HepG2 (cell line): ENCODE data around the gene MADD. TPM values are rescaled to one million over a fixed set of nuclear protein-coding genes. Genes with fewer than 3 reads are reported as not detected.

ENCODE experiments used
- ATAC-seq: fragments of 200-7000 bp; cut with Tn5 transposase; 3 replicates; pipeline ENCODE4 v1.9.1; 2020; ENCODE audit warnings: mild to moderate bottlenecking, moderate library complexity
- BruUV-seq: library from RNA; stranded (reverse); fragments of 400-500 nt; replicated peaks from 2 replicates; lab custom pipeline; 2021; lab: Mats Ljungman, UMichigan
- CTCF ChIA-PET: fragments of 300-600 bp; formaldehyde crosslinking; extraction: SDS; loops from one replicate; lab custom pipeline; 2021; ENCODE audit warnings: low total read pairs, inconsistent platforms, low intra/inter-chr PET ratio; lab: Yijun Ruan, JAX
- POLR2A ChIA-PET: fragments of 350-600 bp; sonication (Branson Sonifier 250); formaldehyde crosslinking; loops from one replicate; lab custom pipeline; 2020; ENCODE audit warnings: antibody characterized with exemption, inconsistent platforms; lab: Yijun Ruan, JAX
- DNase-seq: peaks from one replicate; pipeline ENCODE4 v3.0.0-alpha.2; 2015; ENCODE audit warnings: low spot score
- FAIRE-seq: peaks from 3 replicates; lab custom pipeline; 2011; peaks lifted over from hg19 to GRCh38; lab: Jason Lieb, UNC
- H2AFZ ChIP-seq: one replicate; pipeline ENCODE4 v1.6.1; 2011; ENCODE audit warnings: low read length, inconsistent platforms
- H3K27ac ChIP-seq: fragments of 300-600 bp; 3 replicates; pipeline ENCODE4 v1.8.0; 2011; ENCODE audit warnings: mixed run types, mild to moderate bottlenecking, mixed read lengths, low read length, inconsistent platforms; ENCODE audit not compliant: insufficient read depth; ENCODE audit errors: extremely low read length
- H3K27me3 ChIP-seq, 2 experiments: fragments of 200-600 bp in 1 of 2; 2 replicates in 1 of 2; 3 replicates in 1 of 2; pipeline versions ENCODE4 v1.6.0 to v1.8.0; 2011; ENCODE audit warnings: low read length in 2 of 2, mild to moderate bottlenecking in 2 of 2, moderate library complexity in 2 of 2, inconsistent platforms in 1 of 2; ENCODE audit not compliant: insufficient read depth in 2 of 2, control insufficient read depth in 1 of 2
- H3K36me3 ChIP-seq, 2 experiments: fragments of 200-600 bp in 1 of 2; replicated peaks in 1 of 2; 2 replicates in 1 of 2; 3 replicates in 1 of 2; pipeline versions ENCODE4 v1.5.1 to v1.8.0; 2011; ENCODE audit warnings: low read length in 2 of 2, inconsistent platforms in 1 of 2; ENCODE audit not compliant: insufficient read depth in 2 of 2, control insufficient read depth in 1 of 2
- H3K4me1 ChIP-seq: 2 replicates; pipeline ENCODE4 v1.5.1; 2012; ENCODE audit warnings: low read length, inconsistent platforms; ENCODE audit not compliant: insufficient read depth
- H3K4me2 ChIP-seq: 2 replicates; pipeline ENCODE4 v1.6.0; 2011; ENCODE audit warnings: low read depth, low read length, inconsistent platforms
- H3K4me3 ChIP-seq, 3 experiments: fragments of 200-600 bp in 1 of 3; sonication (generic), shearing (Covaris generic) in 1 of 3; replicated peaks in 1 of 3; 2 replicates each; pipeline ENCODE4 v1.5.1; 2011 to 2016; ENCODE audit warnings: low read length in 3 of 3, inconsistent platforms in 2 of 3, low read depth in 2 of 3, mild to moderate bottlenecking in 2 of 3, control low read depth in 1 of 3, mixed read lengths in 1 of 3; ENCODE audit not compliant: insufficient read depth in 1 of 3
- H3K79me2 ChIP-seq: one replicate; pipeline ENCODE4 v1.6.1; 2011; ENCODE audit warnings: low read length, inconsistent platforms; ENCODE audit not compliant: insufficient read depth
- H3K9ac ChIP-seq: 2 replicates; pipeline ENCODE4 v1.6.0; 2011; ENCODE audit warnings: mild to moderate bottlenecking, low read depth, low read length, inconsistent platforms; ENCODE audit not compliant: insufficient read depth
- H3K9me3 ChIP-seq: 2 replicates; pipeline ENCODE4 v1.5.1; 2012; ENCODE audit warnings: mild to moderate bottlenecking, low read length
- H4K20me1 ChIP-seq: 2 replicates; pipeline ENCODE4 v1.6.0; 2011; ENCODE audit warnings: inconsistent platforms, mild to moderate bottlenecking, low read length, moderate library complexity; ENCODE audit not compliant: insufficient read depth
- BORCS8-MEF2B ChIP-seq: sonication (generic); formaldehyde crosslinking; IDR thresholded peaks from 2 replicates; pipeline ENCODE4 v1.8.0; 2022; ENCODE audit warnings: mild to moderate bottlenecking, missing genetic modification reagents
- GATA4 ChIP-seq: sonication (generic); IDR thresholded peaks from 2 replicates; pipeline ENCODE4 v1.6.1; 2016; ENCODE audit warnings: antibody characterized with exemption, low read depth, borderline replicate concordance
- KDM5B ChIP-seq: sonication (generic); formaldehyde crosslinking; IDR thresholded peaks from 2 replicates; pipeline ENCODE4 v1.4.0; 2020; ENCODE audit warnings: missing genetic modification reagents, mild to moderate bottlenecking, borderline replicate concordance
- SALL2 ChIP-seq: sonication (generic); formaldehyde crosslinking; IDR thresholded peaks from 2 replicates; pipeline ENCODE4 v1.8.1; 2023; ENCODE audit warnings: mild to moderate bottlenecking, missing genetic modification reagents, inconsistent platforms
- ZC3H13 ChIP-seq: sonication (generic); formaldehyde crosslinking; IDR thresholded peaks from 2 replicates; pipeline ENCODE4 v1.8.1; 2023; ENCODE audit warnings: mild to moderate bottlenecking, missing genetic modification reagents, moderate library complexity
- ZFX ChIP-seq: sonication (generic); formaldehyde crosslinking; IDR thresholded peaks from 2 replicates; pipeline ENCODE4 v1.4.0; 2020; ENCODE audit warnings: mild to moderate bottlenecking, low read depth, missing genetic modification reagents, moderate library complexity
- ZNF431 ChIP-seq: sonication (generic); formaldehyde crosslinking; IDR thresholded peaks from 2 replicates; pipeline ENCODE4 v1.9.0; 2022; ENCODE audit warnings: missing genetic modification reagents, low read depth, mild to moderate bottlenecking, borderline replicate concordance
- ZNF451 ChIP-seq: sonication (generic); formaldehyde crosslinking; IDR thresholded peaks from 2 replicates; pipeline ENCODE4 v1.5.0; 2020; ENCODE audit warnings: mild to moderate bottlenecking, missing genetic modification reagents
- ZNF556 ChIP-seq: sonication (generic); formaldehyde crosslinking; IDR thresholded peaks from 2 replicates; pipeline ENCODE4 v1.4.0; 2020; ENCODE audit warnings: mild to moderate bottlenecking, missing genetic modification reagents, borderline replicate concordance
- ZNF788 ChIP-seq: sonication (generic); formaldehyde crosslinking; IDR thresholded peaks from 2 replicates; pipeline ENCODE4 v1.5.0; 2020; ENCODE audit warnings: mild to moderate bottlenecking, missing genetic modification reagents, borderline replicate concordance
- WGBS: methylation state at CpG from one replicate; pipeline ENCODE4 v1.1.6; 2017; ENCODE audit warnings: low lambda C conversion rate; 5-methylcytosine and 5-hydroxymethylcytosine counted together
- in situ Hi-C: cut with HindIII; loops from 2 replicates; pipeline ENCODE4 v1.10.0; 2017; ENCODE audit warnings: low pct_unique_long_range_greater_than_20kb; ENCODE audit not compliant: extremely low pct_ligation_motif_present
- intact Hi-C: fragments of 100-400 bp; cut with micrococcal nuclease; formaldehyde crosslinking; loops from one replicate; pipeline ENCODE4 v1.10.0; 2022; ENCODE audit not compliant: unreplicated experiment
- polyA plus RNA-seq, 8 experiments: library from polyadenylated mRNA; depleted of rRNA in 3 of 8; stranded (reverse) in 7 of 8; unstranded in 1 of 8; fragments of >200 nt; fragmentation: Illumina TruSeq in 4 of 8; extraction: Trizol in 4 of 8; gene quantifications; 2 replicates each; pipeline versions ENCODE4 v1.2.1 to v1.2.3, GENCODE V29; 2011 to 2016; ENCODE audit warnings: low read depth in 4 of 8, missing spikeins in 1 of 8, mixed read lengths in 1 of 8; ENCODE audit not compliant: insufficient read depth in 1 of 8
- total RNA-seq, 5 experiments: library from RNA; depleted of rRNA; stranded (reverse); fragments of >200 nt; fragmentation: Illumina TruSeq; extraction: Trizol; gene quantifications; 2 replicates each; pipeline ENCODE4 v1.2.3, GENCODE V29; 2016; ENCODE audit warnings: low read depth in 1 of 5
- TF ChIP-seq, protein P1 (sequence below): sonication (generic); formaldehyde crosslinking; IDR thresholded peaks from 2 replicates; pipeline ENCODE4 v1.5.1; 2020; ENCODE audit warnings: missing genetic modification reagents, mild to moderate bottlenecking, borderline replicate concordance
- TF ChIP-seq, protein P2 (sequence below): sonication (generic); formaldehyde crosslinking; IDR thresholded peaks from 2 replicates; pipeline ENCODE4 v1.4.0; 2020; ENCODE audit warnings: missing genetic modification reagents, mild to moderate bottlenecking, borderline replicate concordance
- TF ChIP-seq, protein P3 (sequence below): IDR thresholded peaks from 2 replicates; pipeline ENCODE4 v1.6.1; 2016; ENCODE audit warnings: low read depth, borderline replicate concordance

The MADD gene
- total and polyA plus RNA-seq, 2 of the 13 experiments (the other 11 are each of a cell fraction or from before 2014, with no cell fraction given) = 18.0 to 29.2 TPM

DNA sequence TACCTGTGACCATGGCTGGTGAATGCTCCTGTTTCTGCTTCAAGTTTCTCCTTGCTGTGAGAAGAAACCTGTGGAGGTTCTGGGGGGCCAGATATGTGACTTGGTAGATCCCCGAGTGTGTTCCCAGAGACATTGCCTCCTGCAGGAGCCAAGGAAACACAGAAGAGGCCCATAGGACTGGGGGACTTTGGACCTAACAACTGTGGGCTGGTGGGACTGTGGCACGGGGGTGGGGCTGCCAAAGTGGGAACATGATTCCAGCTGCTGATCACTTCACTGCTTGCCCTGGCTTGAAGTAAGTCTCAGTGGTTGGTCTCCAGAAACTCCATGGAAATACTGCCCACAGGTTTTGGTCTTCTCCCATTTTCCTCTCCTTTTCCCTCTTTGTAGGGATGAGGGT lies 16.3 kb upstream of the MADD start (continued):
- TF ChIP-seq BORCS8-MEF2B (CRISPR knock-in tag) = no peak
- TF ChIP-seq, protein P1, sequence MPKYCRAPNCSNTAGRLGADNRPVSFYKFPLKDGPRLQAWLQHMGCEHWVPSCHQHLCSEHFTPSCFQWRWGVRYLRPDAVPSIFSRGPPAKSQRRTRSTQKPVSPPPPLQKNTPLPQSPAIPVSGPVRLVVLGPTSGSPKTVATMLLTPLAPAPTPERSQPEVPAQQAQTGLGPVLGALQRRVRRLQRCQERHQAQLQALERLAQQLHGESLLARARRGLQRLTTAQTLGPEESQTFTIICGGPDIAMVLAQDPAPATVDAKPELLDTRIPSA (CRISPR knock-in tag) = no peak
- no peak for TF ChIP-seq GATA4
- TF ChIP-seq, all 625 proteins: peak for 78

DNA sequence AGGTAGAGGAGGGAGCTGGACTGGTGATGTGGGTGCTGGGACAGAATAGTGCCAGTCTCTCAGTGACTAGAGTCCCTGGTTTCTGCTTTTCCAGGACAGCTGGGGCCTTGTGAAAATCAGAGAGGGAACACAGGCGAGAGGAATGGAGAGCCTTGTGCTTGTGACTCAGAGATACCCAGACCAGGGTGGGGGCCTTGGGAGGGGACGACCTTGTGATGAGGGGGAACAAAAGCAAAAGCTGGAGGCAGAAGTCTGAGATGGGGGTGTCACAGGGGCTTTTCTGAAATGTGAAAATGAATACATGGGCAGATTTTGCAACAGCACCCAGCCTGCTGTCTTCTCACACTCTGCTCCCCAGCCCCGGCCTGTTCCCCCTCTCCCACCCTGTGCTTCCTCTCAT lies 15.5 kb upstream of the MADD start:
- ATAC-seq (peak; percentile 17), DNase-seq (no peak), FAIRE-seq (no peak)
- Histone ChIP-seq H3K36me3 (no peaks in the 10 kb centered on the region), H3K79me2 (peaks cover 34% of the 10 kb centered on the region), H2AFZ (no peak overlapping the region), H3K27ac (peak overlapping the region; percentile 87), H3K27me3 (no peaks in the 10 kb centered on the region; a peak in 1 of 5 replicates), H3K9ac (peak overlapping the region; percentile 73), H4K20me1 (no peaks in the 10 kb centered on the region), H3K4me3 (peak overlapping the region; percentile 40 to 59 (median 43); a peak in 5 of 6 replicates), H3K4me1 (peaks cover 90% of the 10 kb centered on the region), H3K4me2 (peak overlapping the region; percentile 95), H3K9me3 (no peaks in the 10 kb centered on the region)
- 11% methylated on average over 3 of the region's 3 CpGs for WGBS
- ChIA-PET POLR2A (interaction anchor here (1.0 to 4.4 kb wide), 9 partner anchors 10 to 76 kb away, joined by 3 to 54 read pairs (median 7); partner anchors contain the start of gene DDB2), CTCF (no interaction called here)
- no TSS peak for BruUV-seq
- in situ Hi-C loops (no loop called here), intact Hi-C loops (loop anchor here (2.0 kb wide), 1 partner anchor 70 kb away; no protein-coding TSS in a partner anchor)
- TF ChIP-seq ZNF451 (CRISPR knock-in tag) (no peak), ZNF431 (CRISPR knock-in tag) (no peak), ZNF556 (CRISPR knock-in tag) (0 out of 2 replicates have a peak, but pooled peaks have one; percentile 8), ZNF788 (peak; percentile 16; the same call in 1 of the 2 replicates), KDM5B (0 out of 2 replicates have a peak, but pooled peaks have one; percentile 40), ZC3H13 (CRISPR knock-in tag) (peak; percentile 49; the same call in 1 of the 2 replicates), SALL2 (CRISPR knock-in tag) (no peak), ZFX (CRISPR knock-in tag) (peak; percentile 1; the same call in 1 of the 2 replicates)
- TF ChIP-seq, protein P2, sequence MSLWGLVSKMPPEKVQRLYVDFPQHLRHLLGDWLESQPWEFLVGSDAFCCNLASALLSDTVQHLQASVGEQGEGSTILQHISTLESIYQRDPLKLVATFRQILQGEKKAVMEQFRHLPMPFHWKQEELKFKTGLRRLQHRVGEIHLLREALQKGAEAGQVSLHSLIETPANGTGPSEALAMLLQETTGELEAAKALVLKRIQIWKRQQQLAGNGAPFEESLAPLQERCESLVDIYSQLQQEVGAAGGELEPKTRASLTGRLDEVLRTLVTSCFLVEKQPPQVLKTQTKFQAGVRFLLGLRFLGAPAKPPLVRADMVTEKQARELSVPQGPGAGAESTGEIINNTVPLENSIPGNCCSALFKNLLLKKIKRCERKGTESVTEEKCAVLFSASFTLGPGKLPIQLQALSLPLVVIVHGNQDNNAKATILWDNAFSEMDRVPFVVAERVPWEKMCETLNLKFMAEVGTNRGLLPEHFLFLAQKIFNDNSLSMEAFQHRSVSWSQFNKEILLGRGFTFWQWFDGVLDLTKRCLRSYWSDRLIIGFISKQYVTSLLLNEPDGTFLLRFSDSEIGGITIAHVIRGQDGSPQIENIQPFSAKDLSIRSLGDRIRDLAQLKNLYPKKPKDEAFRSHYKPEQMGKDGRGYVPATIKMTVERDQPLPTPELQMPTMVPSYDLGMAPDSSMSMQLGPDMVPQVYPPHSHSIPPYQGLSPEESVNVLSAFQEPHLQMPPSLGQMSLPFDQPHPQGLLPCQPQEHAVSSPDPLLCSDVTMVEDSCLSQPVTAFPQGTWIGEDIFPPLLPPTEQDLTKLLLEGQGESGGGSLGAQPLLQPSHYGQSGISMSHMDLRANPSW = no peak
- TF ChIP-seq, protein P3, sequence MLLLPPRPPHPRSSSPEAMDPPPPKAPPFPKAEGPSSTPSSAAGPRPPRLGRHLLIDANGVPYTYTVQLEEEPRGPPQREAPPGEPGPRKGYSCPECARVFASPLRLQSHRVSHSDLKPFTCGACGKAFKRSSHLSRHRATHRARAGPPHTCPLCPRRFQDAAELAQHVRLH (CRISPR knock-in tag) = no peak
